H1 (cell line): ENCODE results near the gene LRRFIP1. TPM values are rescaled to one million over a fixed set of nuclear protein-coding genes. Genes with fewer than 3 reads are reported as not detected.

Experiments used
- CTCF ChIA-PET: fragments of 300-600 bp; sonication (Branson Sonifier 250); formaldehyde crosslinking; loops from one replicate; lab custom pipeline; 2021; ENCODE audit not compliant: partially characterized antibody; lab: Charles Lee
- POLR2A ChIA-PET: fragments of 300-600 bp; sonication (Branson Sonifier 250); formaldehyde crosslinking; loops from one replicate; lab custom pipeline; 2021; ENCODE audit warnings: inconsistent platforms; ENCODE audit not compliant: partially characterized antibody; lab: Charles Lee
- DNase-seq, 2 experiments: peaks; one replicate each; pipeline versions ENCODE4 v3.0.0 to v3.0.0-alpha.2; 2010 to 2022; ENCODE audit warnings: low spot score in 2 of 2, low read depth in 1 of 2, mixed read lengths in 1 of 2
- FAIRE-seq: peaks from 2 replicates; lab custom pipeline; 2011; peaks lifted over from hg19 to GRCh38; lab: Jason Lieb, UNC
- H2AFZ ChIP-seq: 2 replicates; pipeline ENCODE4 v1.8.1; 2012; ENCODE audit warnings: low read length, inconsistent platforms
- H2AK5ac ChIP-seq: 2 replicates; pipeline ENCODE4 v1.6.1; 2013; ENCODE audit warnings: low read depth, low read length
- H2BK120ac ChIP-seq: replicated peaks from 2 replicates; pipeline ENCODE3; 2013; ENCODE audit warnings: low read depth, low read length, inconsistent platforms
- H2BK12ac ChIP-seq: 2 replicates; pipeline ENCODE4 v1.6.1; 2013; ENCODE audit warnings: low read depth, low read length
- H2BK15ac ChIP-seq: 2 replicates; pipeline ENCODE4 v1.6.1; 2013; ENCODE audit warnings: low read length
- H2BK20ac ChIP-seq: 2 replicates; pipeline ENCODE4 v1.6.1; 2013; ENCODE audit warnings: low read length
- H2BK5ac ChIP-seq: 2 replicates; pipeline ENCODE4 v1.6.1; 2013; ENCODE audit warnings: low read depth, low read length
- H3K14ac ChIP-seq: 2 replicates; pipeline ENCODE4 v1.6.1; 2013; ENCODE audit warnings: inconsistent platforms; ENCODE audit not compliant: insufficient read length
- H3K18ac ChIP-seq: 2 replicates; pipeline ENCODE4 v1.6.1; 2013; ENCODE audit warnings: low read length; ENCODE audit errors: extremely low read depth
- H3K23ac ChIP-seq: 2 replicates; pipeline ENCODE4 v1.6.1; 2013; ENCODE audit warnings: inconsistent platforms; ENCODE audit not compliant: insufficient read length
- H3K23me2 ChIP-seq: 2 replicates; pipeline ENCODE4 v1.6.1; 2013; ENCODE audit warnings: low read depth, low read length
- H3K27ac ChIP-seq: 2 replicates; pipeline ENCODE4 v1.6.1; 2011; ENCODE audit warnings: low read depth, low read length, inconsistent platforms
- H3K27me3 ChIP-seq, 4 experiments: replicated peaks in 1 of 4; 1 replicate in 1 of 4; 2 replicates in 3 of 4; pipeline versions ENCODE4 v1.6.1 to v1.8.1; 2011 to 2013; ENCODE audit warnings: low read length in 3 of 4, mild to moderate bottlenecking in 3 of 4, inconsistent platforms in 2 of 4, mixed read lengths in 2 of 4, moderate library complexity in 1 of 4; ENCODE audit not compliant: control insufficient read depth in 3 of 4, insufficient read depth in 3 of 4; ENCODE audit errors: extremely low read depth in 1 of 4
- H3K36me3 ChIP-seq, 4 experiments: 2 replicates each; pipeline versions ENCODE4 v1.6.1 to v1.8.1; 2011 to 2013; ENCODE audit warnings: mild to moderate bottlenecking in 4 of 4, low read length in 3 of 4, moderate library complexity in 2 of 4, control low read depth in 1 of 4, inconsistent platforms in 1 of 4; ENCODE audit not compliant: insufficient read depth in 4 of 4, control insufficient read depth in 2 of 4
- H3K4ac ChIP-seq: replicated peaks from 2 replicates; pipeline ENCODE3; 2013; ENCODE audit warnings: low read length, low read depth, mixed read lengths, inconsistent platforms; ENCODE audit not compliant: insufficient read length
- H3K4me1 ChIP-seq, 4 experiments: replicated peaks in 1 of 4; 1 replicate in 1 of 4; 2 replicates in 3 of 4; pipeline versions ENCODE4 v1.6.1 to v1.8.1; 2011 to 2013; ENCODE audit warnings: low read length in 3 of 4, inconsistent platforms in 2 of 4, mixed read lengths in 1 of 4; ENCODE audit not compliant: insufficient read depth in 4 of 4, control insufficient read depth in 3 of 4
- H3K4me2 ChIP-seq, 2 experiments: 2 replicates each; pipeline versions ENCODE4 v1.6.1 to v1.8.1; 2011 to 2013; ENCODE audit warnings: low read depth in 2 of 2, low read length in 2 of 2, control low read depth in 1 of 2, inconsistent platforms in 1 of 2, mild to moderate bottlenecking in 1 of 2; ENCODE audit not compliant: insufficient read depth in 1 of 2
- H3K4me3 ChIP-seq, 4 experiments: fragments of 200-600, 300-600 bp in 1 of 4; sonication (generic), shearing (Covaris generic), sonication (Bioruptor Twin) in 1 of 4; 2 replicates each; pipeline versions ENCODE4 v1.5.1 to v1.8.1; 2011 to 2016; ENCODE audit warnings: low read length in 4 of 4, low read depth in 3 of 4, control low read depth in 2 of 4, inconsistent platforms in 2 of 4, mild to moderate bottlenecking in 2 of 4, mixed read lengths in 1 of 4, moderate library complexity in 1 of 4; ENCODE audit not compliant: insufficient read depth in 2 of 4; ENCODE audit errors: extremely low read depth in 1 of 4
- H3K56ac ChIP-seq: replicated peaks from 2 replicates; pipeline ENCODE3; 2013; ENCODE audit warnings: low read depth, mild to moderate bottlenecking, mixed read lengths, low read length, inconsistent platforms; ENCODE audit not compliant: insufficient read length
- H3K79me1 ChIP-seq: 2 replicates; pipeline ENCODE4 v1.6.1; 2013; ENCODE audit warnings: low read depth, low read length, control low read depth
- H3K79me2 ChIP-seq, 2 experiments: 2 replicates each; pipeline versions ENCODE4 v1.6.1 to v1.8.1; 2012 to 2013; ENCODE audit warnings: low read length in 2 of 2, mild to moderate bottlenecking in 2 of 2, inconsistent platforms in 1 of 2; ENCODE audit not compliant: insufficient read depth in 2 of 2, control insufficient read depth in 1 of 2
- H3K9ac ChIP-seq, 4 experiments: replicated peaks in 1 of 4; 1 replicate in 1 of 4; 2 replicates in 3 of 4; pipeline versions ENCODE4 v1.6.1 to v1.8.1; 2011 to 2013; ENCODE audit warnings: low read depth in 3 of 4, low read length in 3 of 4, control low read depth in 2 of 4, mild to moderate bottlenecking in 2 of 4, moderate library complexity in 2 of 4, inconsistent platforms in 1 of 4; ENCODE audit errors: extremely low read depth in 1 of 4
- H3K9me3 ChIP-seq, 2 experiments: 2 replicates each; pipeline versions ENCODE4 v1.6.1 to v1.8.1; 2012 to 2013; ENCODE audit warnings: mild to moderate bottlenecking in 2 of 2, moderate library complexity in 2 of 2, control low read depth in 1 of 2, inconsistent platforms in 1 of 2, low read depth in 1 of 2, low read length in 1 of 2, mixed read lengths in 1 of 2; ENCODE audit not compliant: insufficient read depth in 2 of 2
- H4K20me1 ChIP-seq, 2 experiments: replicated peaks in 1 of 2; 2 replicates each; pipeline versions ENCODE3 to v1.8.1; 2011 to 2013; ENCODE audit warnings: inconsistent platforms in 2 of 2, low read length in 2 of 2, mild to moderate bottlenecking in 1 of 2; ENCODE audit not compliant: insufficient read depth in 2 of 2, control insufficient read depth in 1 of 2
- H4K5ac ChIP-seq: 2 replicates; pipeline ENCODE4 v1.6.1; 2013; ENCODE audit warnings: low read length, low read depth, mixed read lengths, inconsistent platforms; ENCODE audit not compliant: insufficient read length
- H4K8ac ChIP-seq: 2 replicates; pipeline ENCODE4 v1.8.0; 2013; ENCODE audit warnings: mild to moderate bottlenecking, moderate library complexity, low read length, inconsistent platforms; ENCODE audit not compliant: insufficient read depth; ENCODE audit errors: extremely low read depth
- H4K91ac ChIP-seq: replicated peaks from 2 replicates; pipeline ENCODE3; 2013; ENCODE audit warnings: low read length, mixed read lengths, inconsistent platforms; ENCODE audit not compliant: insufficient read length
- BACH1 ChIP-seq: IDR thresholded peaks from 2 replicates; pipeline ENCODE4 v1.6.1; 2012; ENCODE audit warnings: low read length, improper control_type of control experiment
- CTCF ChIP-seq, 3 experiments: IDR thresholded peaks; 1 replicate in 2 of 3; 2 replicates in 1 of 3; pipeline versions ENCODE4 v1.5.1 to v1.6.1; 2011; ENCODE audit warnings: low read length in 3 of 3, mild to moderate bottlenecking in 3 of 3, inconsistent platforms in 2 of 3, low read depth in 1 of 3, moderate library complexity in 1 of 3; ENCODE audit not compliant: insufficient read depth in 1 of 3; ENCODE audit errors: control extremely low read depth in 1 of 3
- EGR1 ChIP-seq: IDR thresholded peaks from 2 replicates; pipeline ENCODE4 v1.6.1; 2011; ENCODE audit warnings: low read depth, low read length, borderline replicate concordance
- JUN ChIP-seq: IDR thresholded peaks from 2 replicates; pipeline ENCODE4 v1.6.1; 2011; ENCODE audit warnings: low read depth, mild to moderate bottlenecking, improper control_type of control experiment, low read length
- POU5F1 ChIP-seq: IDR thresholded peaks from 2 replicates; pipeline ENCODE4 v1.6.1; 2011; ENCODE audit warnings: low read depth, mild to moderate bottlenecking, low read length, moderate library complexity
- RAD21 ChIP-seq, 2 experiments: IDR thresholded peaks in 1 of 2; conservative IDR thresholded peaks in 1 of 2; 2 replicates each; pipeline ENCODE4 v1.6.1; 2011; ENCODE audit warnings: low read depth in 2 of 2, low read length in 2 of 2, improper control_type of control experiment in 1 of 2, inconsistent platforms in 1 of 2, mild to moderate bottlenecking in 1 of 2, moderate library complexity in 1 of 2
- SP2 ChIP-seq: IDR thresholded peaks from 2 replicates; pipeline ENCODE4 v1.6.1; 2012; ENCODE audit warnings: mild to moderate bottlenecking, low read length, inconsistent platforms
- SUZ12 ChIP-seq: fragments of 200-600 bp; sonication (generic); IDR thresholded peaks from 2 replicates; pipeline ENCODE4 v1.6.1; 2012; ENCODE audit warnings: mild to moderate bottlenecking, inconsistent platforms, low read length, moderate library complexity, mixed read lengths
- TAF7 ChIP-seq: optimal IDR thresholded peaks from 2 replicates; pipeline ENCODE3; 2011; ENCODE audit warnings: low read depth, mild to moderate bottlenecking, inconsistent platforms, low read length, moderate library complexity, borderline replicate concordance
- WGBS, 2 experiments: shearing (Covaris generic) in 1 of 2; methylation state at CpG; one replicate each; pipeline versions ENCODE4 v1.1.6 to v1.1.7; 2013 to 2015; ENCODE audit warnings: low lambda C conversion rate in 2 of 2, mixed read lengths in 2 of 2, inconsistent platforms in 1 of 2, low coverage in 1 of 2, missing lambda C conversion rate in 1 of 2; ENCODE audit not compliant: insufficient replicate concordance in 2 of 2, insufficient coverage in 1 of 2, insufficient read length in 1 of 2; ENCODE audit errors: extremely low coverage in 1 of 2, missing lambda C conversion rate in 1 of 2; 5-methylcytosine and 5-hydroxymethylcytosine counted together
- polyA plus RNA-seq, 7 experiments: library from polyadenylated mRNA; depleted of rRNA in 3 of 7; stranded (reverse) in 5 of 7; unstranded in 2 of 7; fragments of >200 nt in 5 of 7; fragments of 200-250 nt in 2 of 7; gene quantifications; 1 replicate in 5 of 7; 2 replicates in 1 of 7; 4 replicates in 1 of 7; pipeline versions ENCODE4 v1.2.1 to v1.2.3, GENCODE V29; 2011 to 2013; ENCODE audit warnings: missing spikeins in 2 of 7, mixed read lengths in 2 of 7
- total RNA-seq: library from RNA; stranded (reverse); fragmentation: NEBNext Ultra II Directional; extraction: Animal tissue kit (Norgen Biotek cat#: 25700); gene quantifications from 2 replicates; pipeline ENCODE4 v1.2.1, GENCODE V29; 2021
- TF ChIP-seq, protein P1 (sequence below): IDR thresholded peaks from 2 replicates; pipeline ENCODE4 v1.6.1; 2011; ENCODE audit warnings: low read length, improper control_type of control experiment

LRRFIP1 gene
- total and polyA plus RNA-seq, 2 of the 8 experiments (the other 6 are each of a cell fraction or from before 2014, with no cell fraction given) = 12.1 to 75.8 TPM

- DNase-seq (peak in 1 of 2 experiments; percentile 29), FAIRE-seq (no peak)
- H4K91ac ChIP-seq = no peak overlapping the region
- H2BK20ac ChIP-seq = no peak overlapping the region
- no peaks in the 10 kb centered on the region for H3K9me3 ChIP-seq
- CTCF ChIA-PET = interaction anchor here (1.0 to 1.3 kb wide), 3 partner anchors 11 to 117 kb away, joined by 3 to 5 read pairs (median 3); no protein-coding TSS in a partner anchor
- no peaks in the 10 kb centered on the region for H4K20me1 ChIP-seq
- no peaks in the 10 kb centered on the region for H3K4me1 ChIP-seq
- no peak overlapping the region for H3K23ac ChIP-seq
- no peak overlapping the region for H4K5ac ChIP-seq
- WGBS, 2 experiments = 92% methylated on average over 10 of the region's 10 CpGs; no CpG with 5 or more reads in 1 of the 2 experiments
- H3K36me3 ChIP-seq = peaks cover 4 to 20% (median 12%) of the 10 kb centered on the region in 4 experiments; a peak in 6 of 8 replicates
- no peak overlapping the region for H3K4me3 ChIP-seq
- no peaks in the 10 kb centered on the region for H3K79me1 ChIP-seq
- H2BK12ac ChIP-seq = no peak overlapping the region
- no peak overlapping the region for H3K18ac ChIP-seq
- H2BK15ac ChIP-seq = no peak overlapping the region
- no peaks in the 10 kb centered on the region for H3K79me2 ChIP-seq
- no peak overlapping the region for H3K4me2 ChIP-seq
- POLR2A ChIA-PET = no interaction called here
- no peaks in the 10 kb centered on the region for H3K27me3 ChIP-seq
- no peak overlapping the region for H3K9ac ChIP-seq
- no peak overlapping the region for H4K8ac ChIP-seq
- H3K4ac ChIP-seq = no peak overlapping the region
- H2BK5ac ChIP-seq = no peak overlapping the region
- H3K14ac ChIP-seq = no peak overlapping the region
- no peak overlapping the region for H3K27ac ChIP-seq
- no peak overlapping the region for H2AFZ ChIP-seq
- no peak overlapping the region for H2AK5ac ChIP-seq
- no peaks in the 10 kb centered on the region for H3K23me2 ChIP-seq
- no peak overlapping the region for H2BK120ac ChIP-seq
- H3K56ac ChIP-seq = no peak overlapping the region
- TF ChIP-seq EGR1 = no peak
- no peak for TF ChIP-seq BACH1
- TF ChIP-seq CTCF (IDR thresholded peaks at IDR 0.05; ENCODE audit: control extremely low read depth in 1 of 3, insufficient read depth in 1 of 3, low read depth in 1 of 3, low read length in 3 of 3) = no peak
- TF ChIP-seq JUN = no peak
- no peak for TF ChIP-seq TAF7
- TF ChIP-seq SUZ12 = no peak
- no peak for TF ChIP-seq RAD21 (IDR thresholded peaks at IDR 0.05 in 1 of 2, conservative IDR thresholded peaks at IDR 0.05 in 1 of 2; ENCODE audit: low read depth in 2 of 2, low read length in 2 of 2)
- no peak for TF ChIP-seq POU5F1
- TF ChIP-seq SP2 = no peak
- TF ChIP-seq, protein P1, sequence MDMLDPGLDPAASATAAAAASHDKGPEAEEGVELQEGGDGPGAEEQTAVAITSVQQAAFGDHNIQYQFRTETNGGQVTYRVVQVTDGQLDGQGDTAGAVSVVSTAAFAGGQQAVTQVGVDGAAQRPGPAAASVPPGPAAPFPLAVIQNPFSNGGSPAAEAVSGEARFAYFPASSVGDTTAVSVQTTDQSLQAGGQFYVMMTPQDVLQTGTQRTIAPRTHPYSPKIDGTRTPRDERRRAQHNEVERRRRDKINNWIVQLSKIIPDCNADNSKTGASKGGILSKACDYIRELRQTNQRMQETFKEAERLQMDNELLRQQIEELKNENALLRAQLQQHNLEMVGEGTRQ = no peak
Observed at GRCh38 chr2:237763812-237764211, 136.4 kb downstream of the LRRFIP1 start.
